Posterior cingulate gyrus (tissue), 11 donors: ENCODE results near the gene TMEM95.

Source experiments
- DNase-seq, 10 donors: peaks; one replicate each; pipeline versions ENCODE4 v3.0.0 to v3.0.0-alpha.2; 2020 to 2021; ENCODE audit warnings: mixed read lengths in 3 of 10
- intact Hi-C: fragments of 100-400 bp; cut with DNase I; formaldehyde crosslinking; loops from one replicate; pipeline ENCODE4 v1.15.1; 2023

Gene TMEM95, protein sequence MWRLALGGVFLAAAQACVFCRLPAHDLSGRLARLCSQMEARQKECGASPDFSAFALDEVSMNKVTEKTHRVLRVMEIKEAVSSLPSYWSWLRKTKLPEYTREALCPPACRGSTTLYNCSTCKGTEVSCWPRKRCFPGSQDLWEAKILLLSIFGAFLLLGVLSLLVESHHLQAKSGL

GRCh38 chr17:7355053-7355452 lies at the start of gene TMEM95:
Gene TMEM95, plus strand, starts transcription at chr17:7355156. Its CDS starts 49 bp downstream, at chr17:7355205.
- peak in 8 of 10 donors; percentile 48 to 96 (median 71) for DNase-seq

DNA sequence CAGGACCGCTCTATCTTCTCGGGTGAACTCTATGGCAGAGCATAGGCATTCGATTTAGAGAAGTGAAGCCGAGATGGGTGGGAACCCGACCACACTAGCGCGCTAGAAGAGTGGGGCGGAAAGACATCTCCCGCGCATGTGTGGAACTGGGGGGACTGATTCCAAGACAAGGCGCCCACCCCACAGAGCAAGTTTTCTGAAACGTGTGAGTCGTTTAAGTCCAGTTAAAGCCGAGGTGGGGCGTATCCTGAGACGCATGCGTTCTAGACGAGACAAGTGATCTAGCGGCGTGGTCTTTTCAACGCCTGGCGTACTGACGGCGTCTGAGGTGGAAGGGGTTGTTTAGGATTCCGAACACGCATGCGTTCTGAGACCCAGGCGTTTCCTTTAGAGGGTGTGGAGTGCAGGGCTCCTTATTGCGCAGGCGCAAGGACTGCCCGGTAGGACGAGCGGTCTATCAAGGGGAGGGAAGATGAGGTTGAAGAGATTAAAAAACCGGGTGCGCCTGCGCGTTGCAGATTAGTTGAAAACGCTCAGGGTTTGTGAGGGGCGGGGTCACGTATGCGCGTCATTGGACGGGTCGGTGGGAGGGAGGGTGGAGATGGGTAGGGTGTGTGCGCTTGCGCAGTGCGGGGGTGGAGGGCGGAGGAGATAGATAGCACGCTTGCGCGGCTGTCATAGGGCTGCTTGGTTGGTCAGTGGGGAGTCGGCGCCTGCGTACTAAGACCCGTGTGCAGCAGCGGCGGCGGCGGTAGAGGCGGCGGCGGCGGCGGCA lies 47.9 kb upstream of the TMEM95 start, which contains the start of gene EIF5A:
Gene EIF5A (plus strand): TSS at position 718 of the 775 bp plus-strand sequence. CDS start 2,008 bp downstream, outside the sequence.
- intact Hi-C loops, result loop anchor here (2.0 kb wide), 2 partner anchors 22 to 54 kb away; partner anchors contain the start of genes ELP5 and NEURL4
- DNase-seq, result peak; percentile 99 to 100 (median 99)

More at GRCh38 chr17:7355053-7355452, at the start of gene TMEM95:
- intact Hi-C loops, result loop anchor here (5.0 to 10.0 kb wide), 2 partner anchors 82 to 130 kb away; partner anchors contain the start of genes FGF11, POLR2A, SLC35G6 and TMEM102

- peak in 5 of 10 donors; percentile 29 to 91 (median 42) for DNase-seq
- intact Hi-C loops, result loop anchor here (2.0 kb wide), 2 partner anchors 21 to 55 kb away; partner anchors contain the start of genes ELP5 and NEURL4
Observed at GRCh38 chr17:7307686-7308624, 47.0 kb upstream of the TMEM95 start.

GRCh38 chr17:7308625-7309433 lies 46.1 kb upstream of the TMEM95 start:
- intact Hi-C loops, result no loop called here
- peak in 8 of 10 donors; percentile 32 to 89 (median 55) for DNase-seq

GRCh38 chr17:7309628-7310027 lies 45.3 kb upstream of the TMEM95 start:
- intact Hi-C loops, result no loop called here
- no peak for DNase-seq

GRCh38 chr17:7311110-7311705 lies 43.7 kb upstream of the TMEM95 start:
- intact Hi-C loops, result no loop called here
- DNase-seq, result no peak

- intact Hi-C loops, result no loop called here
- DNase-seq, result no peak
Observed at GRCh38 chr17:7312432-7313087, 42.4 kb upstream of the TMEM95 start.

DNA sequence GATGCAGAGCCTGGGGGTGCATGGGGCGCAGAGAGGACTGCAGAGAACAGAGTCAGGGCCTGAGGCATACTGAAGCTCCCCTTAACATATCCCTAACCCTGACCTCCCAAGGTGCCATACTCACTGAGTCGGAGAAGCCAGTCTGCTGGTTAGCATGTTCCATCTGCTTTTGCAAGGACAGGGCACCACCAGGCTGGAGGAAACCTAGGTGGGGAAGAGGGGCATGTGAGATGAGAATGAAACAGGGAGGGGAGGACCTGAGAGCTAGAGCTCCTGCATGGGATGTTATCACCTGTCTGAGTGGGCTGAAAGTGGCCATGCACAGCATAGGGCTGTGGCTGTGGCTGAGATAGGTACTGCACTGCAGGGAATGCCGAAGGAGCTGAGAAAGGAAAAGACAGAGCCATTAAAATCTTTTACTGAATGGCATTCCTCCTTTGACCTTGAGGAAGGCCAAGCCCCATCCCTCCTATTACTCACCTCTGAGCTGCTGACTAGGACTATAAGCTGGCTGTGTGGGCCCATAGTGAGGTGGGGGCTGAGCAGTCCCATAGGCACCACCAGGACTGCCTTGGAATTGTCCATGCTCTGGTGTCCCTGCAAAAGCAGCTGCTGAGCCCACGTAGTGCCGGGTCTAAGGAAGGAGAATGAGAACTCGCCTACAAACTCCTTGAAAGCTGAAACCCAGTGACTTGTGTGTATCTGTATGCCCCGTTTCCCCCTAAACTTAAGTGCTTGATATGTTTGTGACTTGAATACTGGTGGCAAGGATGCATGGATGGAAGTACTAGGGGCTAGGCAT lies 41.7 kb upstream of the TMEM95 start:
- no peak for DNase-seq

GRCh38 chr17:7313890-7314718 lies 40.9 kb upstream of the TMEM95 start:
- intact Hi-C loops, result no loop called here
- no peak for DNase-seq

More for the DNA sequence above, 41.7 kb upstream of the TMEM95 start:
- intact Hi-C loops, result no loop called here

DNA sequence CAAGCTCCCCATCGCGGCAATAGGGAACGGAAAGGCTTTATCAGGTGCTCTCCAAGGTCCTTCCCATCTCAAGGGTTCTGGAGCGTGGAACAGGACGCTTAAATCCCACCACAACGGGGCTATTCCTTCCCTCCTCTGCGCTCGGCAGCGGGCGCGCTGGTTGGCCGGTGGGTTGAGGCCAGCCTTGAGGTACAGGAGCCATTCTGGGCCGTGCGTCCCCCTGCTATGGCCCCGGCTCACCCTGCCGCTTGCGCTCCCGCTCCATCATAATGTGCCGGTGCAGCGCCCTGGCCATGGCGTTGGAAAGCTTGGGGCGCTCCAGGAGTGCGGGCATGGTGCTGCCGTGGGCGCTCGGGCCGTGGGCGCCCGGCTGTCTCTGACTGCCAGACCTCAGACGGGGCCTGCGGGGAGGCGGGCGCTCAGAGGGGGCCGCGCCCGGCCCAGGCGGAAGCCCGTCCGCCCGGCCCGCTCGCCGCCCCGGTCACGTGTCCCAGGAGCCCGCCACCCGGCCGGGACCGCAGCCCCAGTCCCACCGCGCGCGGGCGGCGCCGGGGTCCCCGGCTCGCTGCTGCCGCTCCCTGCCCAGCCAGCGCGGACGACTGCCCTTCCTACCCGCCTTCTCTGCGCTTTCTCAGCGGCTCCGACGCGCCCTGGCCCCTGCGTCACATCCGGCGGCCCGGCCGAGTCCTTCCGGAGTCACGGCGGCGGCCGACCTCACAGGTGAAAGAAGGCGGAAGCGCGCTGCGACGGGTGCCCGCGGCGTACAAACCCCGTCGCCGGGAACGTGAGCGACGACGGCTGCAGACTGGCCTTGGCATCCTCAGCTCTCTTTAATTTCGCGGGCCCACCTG lies 40.0 kb upstream of the TMEM95 start, which contains the start of gene GPS2:
Gene GPS2 (minus strand): TSS at position 642 of the 851 bp plus-strand sequence. CDS start 308 bp downstream, at position 334.
- intact Hi-C loops, result loop anchor here (1.0 kb wide), 1 partner anchor 14 kb away; the partner anchor contains the start of gene NEURL4
- DNase-seq, result peak; percentile 90 to 99 (median 94)

DNA sequence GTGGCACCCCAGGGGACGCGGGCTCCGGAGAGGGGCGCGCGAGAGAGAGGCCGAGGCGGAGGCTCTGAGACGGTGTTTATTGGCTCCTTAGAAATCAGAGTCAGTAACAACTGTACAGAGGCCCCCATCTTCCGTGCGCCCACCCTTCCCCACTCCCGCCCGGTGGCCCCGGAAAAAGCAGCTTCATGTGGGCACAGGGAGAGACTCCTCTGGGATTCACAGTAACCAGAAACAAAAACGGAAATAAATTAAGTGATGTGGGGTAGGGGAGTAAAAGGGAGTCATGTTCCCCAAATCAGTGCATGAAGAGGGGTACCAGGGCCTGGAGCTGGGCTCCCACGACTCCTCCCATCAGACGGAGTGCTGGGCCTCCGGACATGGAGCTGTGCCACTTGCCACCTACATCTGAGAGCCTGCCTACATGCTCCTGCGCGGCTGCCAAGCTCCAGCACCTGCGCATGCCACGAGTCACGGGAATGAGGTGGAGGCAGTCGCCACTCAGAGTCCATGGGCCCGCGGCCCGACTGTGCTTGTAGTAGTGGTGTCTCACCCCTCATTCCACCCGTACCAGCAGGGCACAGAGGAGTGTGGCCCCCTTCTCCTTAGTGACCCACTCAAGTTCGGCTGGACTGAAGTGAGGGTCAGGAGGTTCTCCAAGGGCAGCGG lies 39.3 kb upstream of the TMEM95 start:
- peak in 3 of 10 donors; percentile 17 to 92 (median 52) for DNase-seq
- intact Hi-C loops, result loop anchor here (1.0 kb wide), 1 partner anchor 14 kb away; the partner anchor contains the start of gene NEURL4

DNA sequence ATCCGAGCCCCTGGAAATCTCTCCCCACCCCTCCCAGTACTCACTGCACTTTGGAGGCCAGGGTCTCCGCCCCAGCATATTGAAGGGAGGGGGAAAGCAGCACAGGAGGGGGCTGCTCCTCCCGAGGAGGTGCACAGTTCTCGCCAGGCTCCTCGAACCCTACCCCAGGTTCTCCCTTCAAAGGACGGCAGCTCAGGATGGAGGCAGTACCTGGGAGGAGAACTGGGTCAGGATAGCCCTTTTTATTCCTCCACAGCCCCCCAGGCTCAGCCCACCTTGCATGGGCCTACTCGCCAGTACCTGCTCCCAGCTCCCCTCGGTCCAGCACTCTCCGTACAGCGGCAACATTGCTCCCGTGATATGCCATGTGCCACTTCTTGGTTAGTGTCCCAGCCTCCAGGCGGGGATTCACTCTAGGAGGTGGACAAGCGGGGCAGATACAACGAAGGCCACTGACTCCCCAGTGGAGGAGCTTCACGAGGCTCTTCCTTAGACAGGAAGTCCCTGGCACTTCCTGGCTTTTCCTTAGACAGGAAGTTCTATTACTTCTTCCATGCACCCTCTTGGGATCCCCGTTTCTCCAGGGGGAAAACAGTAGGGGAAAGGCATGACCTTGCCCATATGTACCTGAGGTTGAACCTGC lies 37.7 kb upstream of the TMEM95 start:
- intact Hi-C loops, result no loop called here
- DNase-seq, result no peak

DNA sequence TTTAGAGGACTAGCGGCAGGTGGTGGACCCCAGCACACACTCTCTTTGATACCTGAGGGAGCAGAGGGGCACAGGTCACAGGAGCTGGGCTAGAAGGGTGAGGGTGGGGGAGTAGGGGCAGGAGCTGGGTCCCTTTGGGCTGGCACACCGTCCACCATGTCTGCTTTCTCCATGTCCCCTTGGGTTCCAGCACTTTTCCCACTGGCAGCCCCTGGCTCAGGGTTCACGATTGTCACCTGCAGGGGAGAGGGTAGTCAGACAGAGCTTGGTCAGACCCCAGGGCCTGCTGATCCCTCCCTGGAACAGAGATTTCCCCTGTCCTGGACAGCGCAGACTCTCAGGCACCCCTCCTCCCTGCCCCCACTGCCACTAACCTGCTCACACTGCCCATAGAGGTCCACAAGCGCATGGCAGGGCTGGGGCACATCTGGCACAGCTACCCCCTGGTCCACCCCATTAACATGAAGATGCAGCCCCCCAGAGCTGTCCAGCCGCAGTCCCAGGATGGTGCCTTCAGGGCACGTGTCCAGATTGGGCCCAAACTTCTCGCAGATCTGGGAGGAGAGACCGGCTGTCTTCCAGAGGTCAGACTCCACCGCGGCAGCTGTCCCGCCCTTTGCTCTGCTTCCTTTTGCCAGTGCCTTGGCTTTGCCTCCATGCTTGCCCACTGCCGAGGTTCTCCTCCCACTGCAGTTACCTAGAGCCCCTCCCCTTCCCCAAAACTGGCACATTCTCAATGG lies 36.7 kb upstream of the TMEM95 start:
- intact Hi-C loops, result no loop called here
- DNase-seq, result no peak

- intact Hi-C loops, result no loop called here
- no peak for DNase-seq
Observed at GRCh38 chr17:7321466-7321865, 33.5 kb upstream of the TMEM95 start.
